GM18870 (cell line): ENCODE results near the gene FABP7.

Experiments used
- ATAC-seq: cut with Tn5 transposase; IDR thresholded peaks from one replicate; pipeline ENCODE4 v1.9.1; 2021; ENCODE audit warnings: moderate library complexity; ENCODE audit not compliant: unreplicated experiment

FABP7 gene

GRCh38 chr6:122792766-122793165 is 13.2 kb downstream of the FABP7 start:
- ATAC-seq, result no peak

GRCh38 chr6:122797537-122797936 is 18.0 kb downstream of the FABP7 start:
- ATAC-seq, result no peak

- peak; percentile 98 for ATAC-seq
These were observed 18.7 kb downstream of the FABP7 start for GRCh38 chr6:122798099-122798641.

- ATAC-seq, result no peak
These were observed 19.7 kb downstream of the FABP7 start for GRCh38 chr6:122799140-122799745.

GRCh38 chr6:122799916-122800686 is 20.6 kb downstream of the FABP7 start:
- ATAC-seq, result no peak

- ATAC-seq, result no peak
These were observed 21.4 kb downstream of the FABP7 start for GRCh38 chr6:122800906-122801305.

GRCh38 chr6:122801397-122801796 is 21.9 kb downstream of the FABP7 start:
- ATAC-seq, result no peak

- no peak for ATAC-seq
These were observed 23.7 kb downstream of the FABP7 start for GRCh38 chr6:122803171-122803661.

GRCh38 chr6:122804962-122805485 is 25.5 kb downstream of the FABP7 start:
- ATAC-seq, result no peak

- no peak for ATAC-seq
These were observed 26.8 kb downstream of the FABP7 start for GRCh38 chr6:122806291-122806690.

- no peak for ATAC-seq
These were observed 28.8 kb downstream of the FABP7 start for GRCh38 chr6:122808121-122808885.

GRCh38 chr6:122809001-122809400 is 29.5 kb downstream of the FABP7 start:
- ATAC-seq, result no peak

GRCh38 chr6:122809691-122810090 is 30.2 kb downstream of the FABP7 start:
- no peak for ATAC-seq

GRCh38 chr6:122810189-122810588 is 30.7 kb downstream of the FABP7 start:
- ATAC-seq, result no peak

GRCh38 chr6:122817358-122817757 is 37.8 kb downstream of the FABP7 start:
- ATAC-seq, result no peak

- ATAC-seq, result no peak
These were observed 38.2 kb downstream of the FABP7 start for GRCh38 chr6:122817766-122818165.

GRCh38 chr6:122818866-122819265 is 39.4 kb downstream of the FABP7 start:
- ATAC-seq, result no peak

- no peak for ATAC-seq
These were observed 41.6 kb downstream of the FABP7 start for GRCh38 chr6:122821095-122821494.

GRCh38 chr6:122825163-122825562 is 45.6 kb downstream of the FABP7 start:
- ATAC-seq, result no peak

- ATAC-seq, result no peak
These were observed 49.9 kb downstream of the FABP7 start for GRCh38 chr6:122829456-122829855.

- no peak for ATAC-seq
These were observed 52.0 kb downstream of the FABP7 start for GRCh38 chr6:122831511-122831910.
